Measurements from ENCODE around the gene CLOCK.

CLOCK gene

GRCh38 chr4:55381502-55381901 lies 165.2 kb downstream of the CLOCK start:
- DNase-seq (ENCODE audit: low spot score) = no peak

GRCh38 chr4:55380576-55380975 lies 166.1 kb downstream of the CLOCK start:
- DNase-seq (ENCODE audit: low spot score) = no peak

- no peak for DNase-seq (ENCODE audit: low spot score)
Observed at GRCh38 chr4:55378617-55379467, 167.9 kb downstream of the CLOCK start.

All from HuH-7.5 (cell line).